Caco-2 (cell line): ENCODE data around the gene FSHR. TPM values are rescaled to one million over a fixed set of nuclear protein-coding genes. Genes with fewer than 3 reads are reported as not detected.

ENCODE experiments used
- BruUV-seq: library from RNA; stranded (reverse); fragments of 400-500 nt; replicated peaks from 2 replicates; lab custom pipeline; 2021; lab: Mats Ljungman, UMichigan
- CTCF ChIA-PET: fragments of 300-600 bp; sonication (Branson Sonifier 250); formaldehyde crosslinking; loops from one replicate; lab custom pipeline; 2022; ENCODE audit warnings: antibody characterized with exemption; lab: Charles Lee
- POLR2A ChIA-PET: fragments of 300-600 bp; sonication (Branson Sonifier 250); formaldehyde crosslinking; loops from one replicate; lab custom pipeline; 2022; ENCODE audit warnings: antibody characterized with exemption; lab: Charles Lee
- DNase-seq, 2 experiments: peaks; one replicate each; pipeline versions ENCODE4 v3.0.0 to v3.0.0-alpha.2; 2020 to 2022
- H3K27me3 ChIP-seq: replicated peaks from 2 replicates; pipeline ENCODE4 v1.6.0; 2011; ENCODE audit warnings: low read length; ENCODE audit not compliant: control insufficient read depth, insufficient read depth
- H3K36me3 ChIP-seq: 2 replicates; pipeline ENCODE4 v1.5.1; 2011; ENCODE audit warnings: low read length; ENCODE audit not compliant: control insufficient read depth, insufficient read depth
- H3K4me1 ChIP-seq: fragments of 250-450 bp; sonication (Bioruptor Pico); 2 replicates; pipeline ENCODE4 v1.5.1; 2020; ENCODE audit warnings: mild to moderate bottlenecking
- H3K4me3 ChIP-seq: 2 replicates; pipeline ENCODE4 v1.5.1; 2011; ENCODE audit warnings: low read depth, mild to moderate bottlenecking, control low read depth, low read length
- H3K9me3 ChIP-seq: fragments of 250-450 bp; sonication (Bioruptor Pico); 2 replicates; pipeline ENCODE4 v1.5.1; 2020; ENCODE audit warnings: mild to moderate bottlenecking, moderate library complexity
- H3K27ac Mint-ChIP-seq: one replicate; pipeline ENCODE4 v1.8.0; 2022; ENCODE audit warnings: mixed read lengths; ENCODE audit not compliant: unreplicated experiment
- H3K27me3 Mint-ChIP-seq: one replicate; pipeline ENCODE4 v1.8.0; 2022; ENCODE audit warnings: mixed read lengths; ENCODE audit not compliant: insufficient read depth, unreplicated experiment
- H3K36me3 Mint-ChIP-seq: one replicate; pipeline ENCODE4 v1.8.0; 2022; ENCODE audit warnings: mild to moderate bottlenecking, mixed read lengths; ENCODE audit not compliant: insufficient read depth, unreplicated experiment
- H3K4me1 Mint-ChIP-seq: one replicate; pipeline ENCODE4 v1.8.0; 2022; ENCODE audit warnings: low read depth, mixed read lengths; ENCODE audit not compliant: unreplicated experiment
- H3K4me3 Mint-ChIP-seq: one replicate; pipeline ENCODE4 v1.8.0; 2022; ENCODE audit warnings: mild to moderate bottlenecking, moderate library complexity, mixed read lengths; ENCODE audit not compliant: unreplicated experiment
- H3K9me3 Mint-ChIP-seq: one replicate; pipeline ENCODE4 v1.8.0; 2022; ENCODE audit warnings: mixed read lengths; ENCODE audit not compliant: unreplicated experiment
- intact Hi-C: fragments of 100-400 bp; cut with micrococcal nuclease; formaldehyde crosslinking; loops from one replicate; pipeline ENCODE4 v1.10.0; 2022; ENCODE audit not compliant: unreplicated experiment
- total RNA-seq: library from RNA; stranded (reverse); gene quantifications from 2 replicates; pipeline ENCODE4 v1.2.3, GENCODE V29; 2022
- TF ChIP-seq, protein P1 (sequence below), 2 experiments: fragments of 200-600 bp in 1 of 2; IDR thresholded peaks; 1 replicate in 1 of 2; 2 replicates in 1 of 2; pipeline versions ENCODE4 v1.5.1 to v1.8.0; 2011 to 2022; ENCODE audit warnings: antibody characterized with exemption in 1 of 2, control low read depth in 1 of 2, inconsistent platforms in 1 of 2, low read depth in 1 of 2, low read length in 1 of 2, mild to moderate bottlenecking in 1 of 2, moderate library complexity in 1 of 2; ENCODE audit not compliant: insufficient read depth in 1 of 2, severe bottlenecking in 1 of 2, unreplicated experiment in 1 of 2

The FSHR gene
- total RNA-seq, 1 experiment from 2014 or later: 0.41 TPM

DNA sequence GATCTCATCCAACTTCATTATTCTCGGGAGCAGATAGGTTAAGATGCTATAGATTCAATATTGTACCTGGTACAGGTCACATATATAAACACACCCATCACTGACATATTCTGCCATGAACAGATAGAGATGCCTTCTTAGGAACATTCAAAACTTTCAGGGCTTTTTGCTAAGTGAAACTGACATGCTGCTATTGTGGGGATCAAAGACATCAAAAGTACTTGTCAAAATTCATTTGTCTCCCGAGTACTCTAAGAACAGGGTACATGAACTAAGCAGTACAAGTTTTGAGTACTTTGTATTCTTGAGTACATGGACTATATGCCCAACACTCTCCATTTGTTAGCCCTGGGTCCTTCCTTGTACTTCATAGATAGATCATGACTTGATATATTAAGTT, 173.5 kb downstream of the FSHR start:
- Mint-ChIP-seq H3K27me3 (peaks cover 3% of the 10 kb centered on the region), H3K4me1 (no peaks in the 10 kb centered on the region), H3K36me3 (no peaks in the 10 kb centered on the region), H3K27ac (no peak overlapping the region), H3K4me3 (no peak overlapping the region), H3K9me3 (no peaks in the 10 kb centered on the region)
- H3K36me3 ChIP-seq: no peaks in the 10 kb centered on the region
- no peaks in the 10 kb centered on the region for H3K4me1 ChIP-seq
- no peaks in the 10 kb centered on the region for H3K9me3 ChIP-seq
- no TSS peak for BruUV-seq
- intact Hi-C loops: no loop called here
- H3K27me3 ChIP-seq: no peaks in the 10 kb centered on the region
- no peak overlapping the region for H3K4me3 ChIP-seq
- no peak for DNase-seq
- CTCF ChIA-PET: no interaction called here
- POLR2A ChIA-PET: no interaction called here
- TF ChIP-seq, protein P1, sequence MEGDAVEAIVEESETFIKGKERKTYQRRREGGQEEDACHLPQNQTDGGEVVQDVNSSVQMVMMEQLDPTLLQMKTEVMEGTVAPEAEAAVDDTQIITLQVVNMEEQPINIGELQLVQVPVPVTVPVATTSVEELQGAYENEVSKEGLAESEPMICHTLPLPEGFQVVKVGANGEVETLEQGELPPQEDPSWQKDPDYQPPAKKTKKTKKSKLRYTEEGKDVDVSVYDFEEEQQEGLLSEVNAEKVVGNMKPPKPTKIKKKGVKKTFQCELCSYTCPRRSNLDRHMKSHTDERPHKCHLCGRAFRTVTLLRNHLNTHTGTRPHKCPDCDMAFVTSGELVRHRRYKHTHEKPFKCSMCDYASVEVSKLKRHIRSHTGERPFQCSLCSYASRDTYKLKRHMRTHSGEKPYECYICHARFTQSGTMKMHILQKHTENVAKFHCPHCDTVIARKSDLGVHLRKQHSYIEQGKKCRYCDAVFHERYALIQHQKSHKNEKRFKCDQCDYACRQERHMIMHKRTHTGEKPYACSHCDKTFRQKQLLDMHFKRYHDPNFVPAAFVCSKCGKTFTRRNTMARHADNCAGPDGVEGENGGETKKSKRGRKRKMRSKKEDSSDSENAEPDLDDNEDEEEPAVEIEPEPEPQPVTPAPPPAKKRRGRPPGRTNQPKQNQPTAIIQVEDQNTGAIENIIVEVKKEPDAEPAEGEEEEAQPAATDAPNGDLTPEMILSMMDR (IDR thresholded peaks at IDR 0.05; ENCODE audit: insufficient read depth in 1 of 2, low read depth in 1 of 2, low read length in 1 of 2, severe bottlenecking in 1 of 2, unreplicated experiment in 1 of 2): no peak

DNA sequence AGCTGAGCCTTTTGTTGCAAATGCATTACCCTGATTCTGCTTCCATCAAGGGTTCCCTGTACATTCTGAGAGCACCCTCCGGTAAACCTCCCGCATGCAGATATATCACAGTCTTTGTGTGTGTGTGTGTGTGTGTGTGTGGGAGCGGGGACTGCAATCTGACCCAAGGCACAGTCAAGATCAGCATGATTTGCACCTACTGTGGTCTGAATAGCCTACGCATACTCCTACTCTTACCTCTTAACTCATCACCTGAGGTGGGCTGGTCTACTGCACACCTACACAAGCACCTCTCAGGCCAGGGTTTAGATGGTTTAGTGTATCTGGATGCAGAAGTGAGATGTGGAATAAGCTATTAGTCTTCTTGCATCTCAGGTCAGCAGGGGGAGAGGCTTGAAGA, 174.6 kb downstream of the FSHR start:
- ChIA-PET POLR2A (no interaction called here), CTCF (no interaction called here)
- no peaks in the 10 kb centered on the region for H3K36me3 Mint-ChIP-seq
- intact Hi-C loops: no loop called here
- Histone ChIP-seq H3K4me3 (no peak overlapping the region), H3K4me1 (peaks cover 3% of the 10 kb centered on the region; the same call in 1 of the 2 replicates), H3K36me3 (no peaks in the 10 kb centered on the region), H3K9me3 (no peaks in the 10 kb centered on the region), H3K27me3 (no peaks in the 10 kb centered on the region)
- H3K27me3 Mint-ChIP-seq: peaks cover 3% of the 10 kb centered on the region
- BruUV-seq: no TSS peak
- H3K9me3 Mint-ChIP-seq: no peaks in the 10 kb centered on the region
- H3K4me3 Mint-ChIP-seq: no peak overlapping the region
- no peak overlapping the region for H3K27ac Mint-ChIP-seq
- TF ChIP-seq, protein P1 (IDR thresholded peaks at IDR 0.05; ENCODE audit: insufficient read depth in 1 of 2, low read depth in 1 of 2, low read length in 1 of 2, severe bottlenecking in 1 of 2, unreplicated experiment in 1 of 2): no peak
- DNase-seq: no peak
- H3K4me1 Mint-ChIP-seq: no peaks in the 10 kb centered on the region

DNA sequence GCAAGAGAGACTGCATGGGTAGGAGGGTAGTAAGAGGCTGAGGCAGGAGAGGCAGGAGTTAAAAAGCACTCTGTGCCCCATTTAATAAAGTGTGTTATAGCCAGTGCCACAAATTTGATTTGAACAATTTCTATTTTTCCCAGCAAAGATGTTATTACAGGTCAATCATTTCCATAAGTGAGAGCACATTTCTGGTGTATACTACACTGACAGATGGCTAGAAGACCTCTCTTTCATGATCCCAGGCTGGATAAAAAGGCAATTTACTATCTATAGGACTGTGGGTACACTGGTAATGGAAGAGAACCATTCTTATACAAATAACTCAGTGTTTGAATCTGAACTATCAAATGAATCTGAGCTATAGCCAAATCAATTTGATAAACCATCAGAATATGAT, 176.2 kb downstream of the FSHR start:
- Mint-ChIP-seq H3K4me1 (peaks cover 12% of the 10 kb centered on the region), H3K9me3 (no peaks in the 10 kb centered on the region), H3K4me3 (no peak overlapping the region), H3K27ac (no peak overlapping the region), H3K27me3 (peaks cover 3% of the 10 kb centered on the region), H3K36me3 (no peaks in the 10 kb centered on the region)
- intact Hi-C loops: loop anchor here (1.0 kb wide), 1 partner anchor 16 kb away; no protein-coding TSS in a partner anchor
- no peak overlapping the region for H3K4me3 ChIP-seq
- no peaks in the 10 kb centered on the region for H3K9me3 ChIP-seq
- CTCF ChIA-PET: no interaction called here
- H3K4me1 ChIP-seq: peaks cover 15% of the 10 kb centered on the region
- H3K27me3 ChIP-seq: no peaks in the 10 kb centered on the region
- TF ChIP-seq, protein P1 (IDR thresholded peaks at IDR 0.05; ENCODE audit: insufficient read depth in 1 of 2, low read depth in 1 of 2, low read length in 1 of 2, severe bottlenecking in 1 of 2, unreplicated experiment in 1 of 2): no peak
- POLR2A ChIA-PET: no interaction called here
- no peaks in the 10 kb centered on the region for H3K36me3 ChIP-seq
- BruUV-seq: no TSS peak
- DNase-seq: no peak
